Peyer's patch (tissue), 4 donors: Measurements from ENCODE around the gene ZNF470. TPM values are rescaled to one million over a fixed set of nuclear protein-coding genes. Genes with fewer than 3 reads are reported as not detected.

Experiments
- DNase-seq, 3 donors: peaks; one replicate each; pipeline ENCODE4 v3.0.0-alpha.2; 2017 to 2019
- H3K27ac ChIP-seq, 4 donors: fragments of 200-600 bp; sonication (generic); one replicate each; pipeline ENCODE4 v1.5.1; 2016 to 2019
- H3K27me3 ChIP-seq, 2 donors: fragments of 200-600 bp; sonication (generic); one replicate each; pipeline ENCODE4 v1.5.1; 2019
- H3K36me3 ChIP-seq, 3 donors: fragments of 200-600 bp; sonication (generic); one replicate each; pipeline ENCODE4 v1.5.1; 2016 to 2019
- H3K4me1 ChIP-seq, 4 donors: fragments of 200-600 bp; sonication (generic); one replicate each; pipeline ENCODE4 v1.5.1; 2016 to 2019
- H3K4me3 ChIP-seq, 4 donors: fragments of 200-600 bp; sonication (generic); 1 replicate in 3 of 4; 2 replicates in 1 of 4; pipeline ENCODE4 v1.5.1; 2016 to 2019; ENCODE audit warnings: mild to moderate bottlenecking in 1 of 4
- H3K9me3 ChIP-seq, 4 donors: fragments of 200-600 bp; sonication (generic); one replicate each; pipeline ENCODE4 v1.5.1; 2016 to 2019; ENCODE audit warnings: mild to moderate bottlenecking in 1 of 4
- POLR2A ChIP-seq, 2 donors: fragments of 450-650 bp; IDR thresholded peaks; one replicate each; pipeline ENCODE4 v1.5.1; 2017; ENCODE audit warnings: antibody characterized with exemption in 2 of 2, mild to moderate bottlenecking in 2 of 2, moderate library complexity in 2 of 2
- total RNA-seq, 4 donors: library from RNA; depleted of rRNA; stranded (reverse); fragments of >200 nt; gene quantifications; one replicate each; pipeline ENCODE4 v1.1.0, GENCODE V29; 2016
- TF ChIP-seq, protein P1 (sequence below), 6 experiments: fragments of 450-650 bp in 4 of 6; fragments of 200-600 bp in 2 of 6; sonication (generic) in 1 of 6; IDR thresholded peaks; one replicate each; pipeline ENCODE4 v1.5.1; 2017 to 2019; ENCODE audit warnings: antibody characterized with exemption in 6 of 6, mild to moderate bottlenecking in 3 of 6, moderate library complexity in 1 of 6

The ZNF470 gene
- total RNA-seq, 4 donors from 2014 or later: 0.53 to 7.4 (median 3.0) TPM

DNA sequence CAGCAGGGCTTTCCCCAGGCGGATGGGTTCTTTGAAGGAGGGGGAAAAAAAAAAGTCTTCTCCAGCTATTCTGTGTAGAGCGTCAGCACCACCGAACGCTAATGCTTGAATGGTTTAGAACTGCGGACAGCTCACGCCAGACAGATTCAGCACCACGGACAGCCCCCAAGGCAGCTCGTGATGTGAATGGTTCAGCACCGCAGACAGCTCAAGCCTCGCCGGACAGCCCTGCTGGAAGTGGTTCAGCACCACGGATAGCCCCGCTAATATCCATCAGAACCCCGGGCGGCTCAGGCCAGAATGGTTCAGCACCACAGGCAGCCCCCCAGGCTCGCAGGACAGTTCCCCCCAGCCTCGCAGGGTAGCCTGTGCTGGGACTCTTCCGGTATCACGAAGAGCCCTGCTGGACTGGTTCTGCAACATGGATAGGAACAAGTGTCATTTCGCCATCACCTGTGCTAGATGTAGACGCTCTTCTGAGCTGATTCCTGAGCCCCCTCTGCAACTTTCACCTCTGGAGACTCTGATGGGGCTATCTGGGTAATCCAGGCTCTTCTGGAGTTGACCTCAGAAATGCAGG is 70.8 kb downstream of the ZNF470 start:
- H3K9me3 ChIP-seq: peaks cover 0 to 22% (median 5%) of the 10 kb centered on the region in 4 donors
- no peak for DNase-seq
- no peak overlapping the region for H3K27ac ChIP-seq
- TF ChIP-seq, protein P1, sequence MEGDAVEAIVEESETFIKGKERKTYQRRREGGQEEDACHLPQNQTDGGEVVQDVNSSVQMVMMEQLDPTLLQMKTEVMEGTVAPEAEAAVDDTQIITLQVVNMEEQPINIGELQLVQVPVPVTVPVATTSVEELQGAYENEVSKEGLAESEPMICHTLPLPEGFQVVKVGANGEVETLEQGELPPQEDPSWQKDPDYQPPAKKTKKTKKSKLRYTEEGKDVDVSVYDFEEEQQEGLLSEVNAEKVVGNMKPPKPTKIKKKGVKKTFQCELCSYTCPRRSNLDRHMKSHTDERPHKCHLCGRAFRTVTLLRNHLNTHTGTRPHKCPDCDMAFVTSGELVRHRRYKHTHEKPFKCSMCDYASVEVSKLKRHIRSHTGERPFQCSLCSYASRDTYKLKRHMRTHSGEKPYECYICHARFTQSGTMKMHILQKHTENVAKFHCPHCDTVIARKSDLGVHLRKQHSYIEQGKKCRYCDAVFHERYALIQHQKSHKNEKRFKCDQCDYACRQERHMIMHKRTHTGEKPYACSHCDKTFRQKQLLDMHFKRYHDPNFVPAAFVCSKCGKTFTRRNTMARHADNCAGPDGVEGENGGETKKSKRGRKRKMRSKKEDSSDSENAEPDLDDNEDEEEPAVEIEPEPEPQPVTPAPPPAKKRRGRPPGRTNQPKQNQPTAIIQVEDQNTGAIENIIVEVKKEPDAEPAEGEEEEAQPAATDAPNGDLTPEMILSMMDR (IDR thresholded peaks at IDR 0.05): no peak
- TF ChIP-seq POLR2A (IDR thresholded peaks at IDR 0.05): no peak
- no peaks in the 10 kb centered on the region for H3K36me3 ChIP-seq
- no peaks in the 10 kb centered on the region for H3K27me3 ChIP-seq
- no peak overlapping the region for H3K4me3 ChIP-seq
- no peaks in the 10 kb centered on the region for H3K4me1 ChIP-seq

Other genes with a start within 250 kb of the ZNF470 start
- 10 to 100 TPM in 1 of 4 donors, 1 to 10 TPM in 3; 1.9 to 10.7 (median 3.0) TPM for gene ZNF582, start 173.9 kb upstream of the ZNF470 start, total RNA-seq
- 1 to 10 TPM; 1.3 to 3.6 (median 3.3) TPM for gene ZNF583, start 163.1 kb upstream of the ZNF470 start, total RNA-seq
- under 1 TPM in 2 of 4 donors, not detected in 2; 0.54 to 0.95 TPM for gene ZNF667, start 90.1 kb upstream of the ZNF470 start, total RNA-seq
- 1 to 10 TPM; 1.1 to 7.4 (median 2.1) TPM for gene ZNF471, start 59.6 kb upstream of the ZNF470 start, total RNA-seq
- 10 to 100 TPM in 1 of 4 donors, 1 to 10 TPM in 3; 3.9 to 28.9 (median 8.1) TPM for gene ZFP28, start 28.5 kb upstream of the ZNF470 start, total RNA-seq
- 1 to 10 TPM; 3.0 to 7.5 (median 6.8) TPM for gene ZNF71, start 27.8 kb downstream of the ZNF470 start, total RNA-seq
- gene SMIM17, start 75.7 kb downstream of the ZNF470 start, total RNA-seq: 1 to 10 TPM in 1 of 4 donors, not detected in 3; 2.1 TPM
- 1 to 10 TPM in 3 of 4 donors, under 1 TPM in 1; 0.94 to 1.7 (median 1.2) TPM for gene ZNF835, start 104.3 kb downstream of the ZNF470 start, total RNA-seq